ENCODE data around the gene TMEM109. TPM values are rescaled to one million over a fixed set of nuclear protein-coding genes. Genes with fewer than 3 reads are reported as not detected.
"Not testable (repeated sequence)": the region's sequence is repeated elsewhere in the genome, so short reads cannot be mapped to it uniquely, and the experiment has no call there.

The TMEM109 gene
- total RNA-seq, 1 donor from 2014 or later: 116 TPM

DNA sequence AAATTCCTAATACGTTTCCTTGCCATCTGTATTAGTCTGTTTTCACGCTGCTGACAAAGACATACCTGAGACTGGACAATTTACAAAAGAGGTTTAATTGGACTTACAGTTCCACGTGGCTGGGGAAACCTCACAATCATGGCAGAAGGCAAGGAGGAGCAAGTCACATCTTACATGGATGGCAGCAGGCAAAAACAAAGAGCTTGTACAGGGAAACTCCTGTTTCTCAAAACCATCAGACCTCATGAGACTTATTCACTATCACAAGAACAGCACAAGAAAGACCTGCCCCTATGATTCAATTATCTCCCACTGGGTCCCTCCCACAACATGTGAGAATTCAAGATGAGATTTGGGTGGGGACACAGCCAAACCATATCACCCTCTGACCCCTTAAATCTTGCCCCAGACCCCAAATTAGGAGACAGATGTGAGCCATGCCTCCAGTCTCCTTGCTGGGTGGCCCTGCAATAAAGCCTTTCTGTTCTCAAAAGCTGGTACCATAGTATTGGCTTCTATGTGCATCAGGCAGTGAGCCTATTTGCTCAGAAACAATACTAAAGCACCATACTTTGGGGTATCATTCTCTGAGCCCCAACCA is 4.2 kb upstream of the TMEM109 start:
- not testable (repeated sequence) for DNase-seq (ENCODE audit: low spot score)

DNA sequence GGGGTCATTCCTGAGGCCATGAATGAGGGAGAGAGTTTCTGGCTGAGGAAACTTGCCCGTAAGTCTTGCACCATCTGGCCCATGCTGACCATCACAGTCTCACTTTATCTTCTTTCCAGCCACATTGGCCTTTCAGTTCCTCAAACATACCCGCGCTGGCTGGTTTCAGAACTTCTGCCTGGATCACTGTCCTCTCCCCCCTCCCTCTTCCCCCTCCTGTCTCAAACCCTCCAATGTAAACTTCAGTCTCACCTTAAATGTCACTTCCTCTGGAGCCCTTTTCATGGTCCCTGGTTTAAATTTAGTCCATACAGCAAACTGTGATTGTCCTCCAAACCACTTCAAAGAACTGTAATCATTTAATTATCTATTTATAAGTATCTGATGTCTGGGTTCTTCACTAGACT is 3.7 kb upstream of the TMEM109 start:
- DNase-seq (ENCODE audit: low spot score): peak; percentile 39

GRCh38 chr11:60910711-60911380 is 3.1 kb upstream of the TMEM109 start:
- peak; percentile 64 for DNase-seq (ENCODE audit: low spot score)

DNA sequence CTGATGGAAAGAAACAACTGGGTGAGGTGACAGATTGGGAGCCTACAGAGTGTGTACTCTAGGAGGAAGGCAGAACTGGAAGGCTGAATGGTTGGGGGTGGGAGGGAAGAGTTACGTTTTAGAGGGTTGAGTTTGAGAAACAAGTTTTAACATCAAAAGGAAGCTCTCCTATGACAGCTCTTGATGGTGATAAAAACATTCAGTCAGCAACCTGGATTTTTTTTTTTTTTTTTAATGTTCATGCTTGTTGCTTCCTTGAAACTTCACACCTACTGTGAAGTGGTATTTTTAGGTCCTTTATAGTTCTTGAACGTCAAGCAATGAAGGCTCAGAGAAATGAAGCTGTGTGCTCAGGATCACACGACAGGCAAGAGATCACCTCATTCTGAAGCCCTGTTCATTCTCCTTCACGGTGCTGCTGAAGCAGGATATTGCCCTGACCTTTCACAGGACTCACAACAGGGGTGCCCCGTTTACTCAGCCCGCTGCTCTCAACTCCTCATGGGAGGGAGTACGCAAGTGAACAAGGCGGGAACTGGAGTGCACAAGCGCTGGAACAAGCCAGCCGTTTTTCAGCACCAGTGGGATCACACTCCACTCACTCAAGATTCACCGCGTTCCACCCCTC is 1.6 kb upstream of the TMEM109 start:
- DNase-seq (ENCODE audit: low spot score): no peak

GRCh38 chr11:60912851-60913528 is 968 bp upstream of the TMEM109 start:
- peak; percentile 74 for DNase-seq (ENCODE audit: low spot score)

DNA sequence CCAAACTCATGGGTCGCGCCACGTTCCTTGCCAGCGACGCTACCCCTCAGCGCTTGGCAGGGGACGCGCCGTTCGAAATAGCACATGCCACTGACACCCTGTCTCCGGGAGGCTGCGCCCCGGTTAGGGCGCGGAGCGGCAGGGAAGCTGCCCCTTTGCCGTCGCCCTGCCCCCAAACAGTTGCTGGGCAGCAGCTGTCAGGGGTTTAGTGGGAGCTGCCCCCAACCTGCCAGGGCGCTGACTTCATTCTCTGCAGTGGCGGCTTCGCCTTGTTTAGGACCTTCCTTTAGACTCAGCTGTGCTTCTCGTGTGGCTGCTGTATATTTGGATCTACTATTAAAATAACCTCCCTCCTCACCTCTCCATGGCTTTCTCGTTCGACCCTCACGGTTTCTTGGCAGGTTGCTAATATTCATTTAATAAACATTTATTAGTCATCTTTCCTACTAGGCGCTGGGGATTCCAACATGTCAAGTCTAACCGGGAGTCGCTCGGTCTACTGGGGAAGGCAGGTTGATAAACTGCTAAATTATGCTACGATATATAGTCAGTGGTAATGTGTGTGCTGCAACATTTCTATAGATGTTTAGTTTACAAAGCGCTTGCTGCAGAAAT is 782 bp downstream of the TMEM109 start:
- no peak for DNase-seq (ENCODE audit: low spot score)

GRCh38 chr11:60915248-60915914 is 1.4 kb downstream of the TMEM109 start:
- DNase-seq (ENCODE audit: low spot score): peak; percentile 89

- no peak for DNase-seq (ENCODE audit: low spot score)
Measured at GRCh38 chr11:60916669-60917206, 2.8 kb downstream of the TMEM109 start.

DNA sequence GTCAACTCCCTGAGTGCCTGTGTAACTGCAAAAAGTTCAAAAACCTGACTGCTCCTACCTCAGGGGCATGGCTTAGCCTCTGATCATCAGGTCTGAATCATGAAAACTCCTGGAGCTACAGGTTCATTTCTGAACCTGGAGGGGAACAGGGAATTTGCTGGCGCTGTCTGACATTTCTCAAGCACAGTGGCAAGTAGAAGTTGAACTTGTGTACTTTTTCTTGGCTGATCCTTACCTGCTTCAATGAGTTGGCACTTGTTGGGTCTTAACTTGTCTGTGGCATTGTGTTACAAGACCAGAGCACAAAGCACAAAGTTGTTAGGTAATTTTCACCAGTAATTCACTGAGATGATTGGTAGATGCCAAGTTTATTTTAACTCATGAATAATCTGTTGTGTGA is 3.3 kb downstream of the TMEM109 start:
- DNase-seq (ENCODE audit: low spot score): no peak

DNA sequence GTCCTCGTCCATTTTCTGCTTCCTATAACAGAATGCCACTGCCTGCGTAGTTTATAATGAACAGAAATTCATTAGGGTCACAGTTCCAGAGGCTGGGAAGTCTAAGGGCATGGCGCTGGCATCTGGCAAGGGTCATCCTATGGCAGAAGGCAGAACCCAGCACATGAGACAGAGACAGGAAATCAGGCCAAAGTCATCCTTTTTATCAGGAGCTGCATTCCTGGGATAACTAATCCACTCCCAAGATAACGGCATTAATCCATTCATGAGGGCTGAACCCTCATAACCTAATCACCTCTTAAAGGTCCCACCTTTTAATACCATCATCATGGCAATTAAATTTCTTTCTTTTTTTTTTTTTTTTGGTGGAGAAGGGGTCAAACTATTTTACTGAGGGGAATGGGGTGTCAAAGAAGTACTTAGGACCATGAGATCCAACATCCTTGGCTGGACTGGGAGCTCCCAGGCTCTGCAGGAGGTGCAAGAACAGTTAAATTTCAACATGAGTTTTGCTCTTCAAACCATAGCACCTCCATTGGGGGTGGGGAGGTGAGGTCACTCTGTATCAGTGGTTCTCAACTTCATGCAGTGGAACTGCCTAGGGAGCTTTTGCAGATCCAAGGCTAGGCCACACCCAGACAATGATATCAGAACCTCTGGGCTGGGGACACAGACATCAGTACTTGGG is 4.4 kb downstream of the TMEM109 start:
- DNase-seq (ENCODE audit: low spot score): no peak

GRCh38 chr11:60918939-60919265 is 4.9 kb downstream of the TMEM109 start:
- no peak for DNase-seq (ENCODE audit: low spot score)

DNA sequence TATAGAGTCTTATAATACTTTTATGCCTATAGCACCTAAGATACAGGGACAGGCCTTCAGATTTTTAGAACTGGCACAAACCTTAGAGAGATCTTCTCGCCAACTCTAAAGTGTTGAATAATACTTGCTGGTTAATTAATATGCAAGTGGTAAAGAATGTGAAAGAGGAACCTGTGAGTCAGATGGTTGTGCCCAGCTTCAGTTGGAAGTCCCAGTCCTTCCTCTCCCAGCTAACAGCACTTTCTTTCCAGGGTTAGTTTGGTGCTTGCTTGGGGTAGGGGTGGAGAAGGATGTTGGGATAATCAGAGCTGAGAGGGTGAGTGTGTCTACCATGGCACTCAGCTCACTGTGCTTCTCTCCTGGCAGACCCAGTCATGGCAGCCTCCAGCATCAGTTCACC is 5.4 kb downstream of the TMEM109 start:
- DNase-seq (ENCODE audit: low spot score): no peak

DNA sequence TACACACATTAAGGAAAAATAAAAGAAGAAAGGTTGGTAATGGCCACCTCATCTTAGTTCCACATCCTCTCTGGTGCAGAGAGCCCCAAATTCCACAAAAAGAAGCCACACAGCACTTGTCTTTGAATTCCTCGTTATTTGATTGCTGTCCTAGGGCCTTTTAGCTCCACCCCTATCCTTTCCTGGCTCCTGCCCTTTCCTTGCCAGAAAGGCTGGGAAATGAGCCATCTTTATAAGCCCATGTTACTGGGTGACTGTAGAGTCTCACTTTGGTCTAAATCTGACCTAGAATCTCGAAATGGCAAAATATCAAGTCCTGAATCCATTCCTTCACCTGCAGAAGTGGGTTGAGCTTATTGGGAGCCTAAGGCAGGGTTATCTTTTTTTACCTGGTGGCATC is 6.0 kb downstream of the TMEM109 start:
- no peak for DNase-seq (ENCODE audit: low spot score)

DNA sequence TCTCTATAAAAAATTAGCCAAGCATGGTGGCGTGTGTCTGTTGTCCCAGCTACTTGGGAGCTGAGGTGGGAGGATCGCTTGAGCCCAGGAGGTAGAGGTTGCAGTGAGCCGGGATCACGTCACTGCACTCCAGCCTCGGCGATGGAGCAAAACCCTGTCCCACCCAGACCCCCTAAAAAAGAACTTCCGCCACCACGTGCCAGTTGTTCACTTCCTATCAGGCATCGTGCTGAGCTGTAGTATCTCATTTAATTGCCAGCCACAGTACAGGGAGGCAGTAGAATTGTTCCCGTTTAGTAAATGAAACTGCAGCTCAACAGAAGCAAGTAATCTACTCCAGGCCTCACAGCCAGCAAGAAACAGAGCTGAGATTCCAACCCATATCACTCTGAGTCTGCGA is 7.3 kb downstream of the TMEM109 start:
- no peak for DNase-seq (ENCODE audit: low spot score)

DNA sequence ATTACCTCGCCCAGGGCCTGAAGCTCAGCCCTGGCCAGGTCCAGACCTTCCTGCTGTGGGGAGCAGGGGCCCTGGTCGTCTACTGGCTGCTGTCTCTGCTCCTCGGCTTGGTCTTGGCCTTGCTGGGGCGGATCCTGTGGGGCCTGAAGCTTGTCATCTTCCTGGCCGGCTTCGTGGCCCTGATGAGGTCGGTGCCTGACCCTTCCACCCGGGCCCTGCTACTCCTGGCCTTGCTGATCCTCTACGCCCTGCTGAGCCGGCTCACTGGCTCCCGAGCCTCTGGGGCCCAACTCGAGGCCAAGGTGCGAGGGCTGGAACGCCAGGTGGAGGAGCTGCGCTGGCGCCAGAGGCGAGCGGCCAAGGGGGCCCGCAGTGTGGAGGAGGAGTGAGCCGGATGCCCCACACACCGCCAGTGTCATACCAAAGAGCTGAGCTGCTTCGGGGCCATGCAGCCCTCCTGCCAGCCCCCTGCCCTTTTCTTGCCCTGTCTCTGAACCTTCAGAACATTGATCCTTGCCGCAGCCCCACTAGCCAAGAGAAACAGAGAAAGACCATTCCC is 7.9 kb downstream of the TMEM109 start:
- no peak for DNase-seq (ENCODE audit: low spot score)

- no peak for DNase-seq (ENCODE audit: low spot score)
Measured at GRCh38 chr11:60922906-60923305, 8.9 kb downstream of the TMEM109 start.

DNA sequence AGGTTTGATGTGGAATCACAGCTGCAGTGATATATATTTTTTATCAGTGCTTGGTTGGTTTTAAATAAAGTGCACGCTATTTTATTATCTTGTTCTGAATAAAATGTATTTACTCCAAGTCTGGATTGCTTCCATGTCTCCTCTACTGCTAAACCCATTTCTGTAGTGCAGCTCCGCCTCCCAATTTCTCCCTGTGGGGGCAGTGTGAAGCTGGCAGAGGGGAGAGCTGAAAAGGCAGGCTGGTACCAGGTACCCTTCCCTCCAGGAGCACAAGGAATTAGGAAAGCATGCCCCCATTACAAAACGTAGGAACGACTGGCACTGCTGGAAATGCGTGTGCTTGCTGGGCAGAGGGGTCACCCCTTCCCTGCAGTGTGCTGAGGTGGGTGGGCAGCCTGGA is 9.4 kb downstream of the TMEM109 start:
- DNase-seq (ENCODE audit: low spot score): no peak

GRCh38 chr11:60923800-60924109 is 9.8 kb downstream of the TMEM109 start:
- DNase-seq (ENCODE audit: low spot score): no peak

DNA sequence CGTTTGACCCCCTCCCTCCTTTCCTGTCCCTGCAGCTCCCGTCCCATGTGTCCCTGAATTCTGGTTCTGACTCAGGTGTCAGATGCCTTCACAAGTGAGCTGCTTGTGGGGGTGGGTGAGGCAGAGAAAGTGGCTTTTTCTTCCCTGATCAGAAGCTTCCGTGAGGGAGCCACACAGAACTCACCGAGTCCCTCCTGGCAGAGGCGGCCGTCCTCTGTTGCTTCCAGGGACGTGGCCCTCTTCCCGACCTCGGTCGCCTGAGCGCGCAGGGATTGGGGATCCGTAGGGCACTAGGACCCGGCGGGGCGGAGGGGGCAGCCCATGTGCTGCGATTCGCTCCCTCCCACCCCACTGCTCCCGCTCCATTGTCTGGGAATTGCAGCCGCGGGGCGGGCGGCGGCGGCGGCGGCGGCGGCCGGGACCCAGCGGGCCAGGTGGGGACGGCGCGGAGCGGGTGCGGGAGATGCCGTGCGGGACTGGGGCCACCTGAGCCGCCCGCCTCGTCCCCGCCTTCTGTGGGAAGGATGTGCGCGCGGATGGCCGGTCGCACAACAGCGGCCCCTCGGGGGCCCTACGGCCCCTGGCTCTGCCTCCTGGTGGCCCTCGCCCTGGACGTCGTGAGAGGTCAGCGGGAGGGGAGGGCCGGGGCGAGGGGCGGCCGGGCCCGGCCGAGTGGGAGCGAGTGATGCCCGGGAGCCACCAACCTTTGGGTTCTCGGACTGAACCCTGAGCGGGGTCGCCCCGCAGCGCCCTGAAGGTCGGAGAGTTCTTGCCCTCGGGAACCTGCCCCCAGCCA is 10.3 kb downstream of the TMEM109 start, which contains the start of gene TMEM132A:
TSS of gene TMEM132A (plus strand) at position 351 of the 796 bp plus-strand sequence. CDS start at position 525, 174 bp downstream.
- peak; percentile 76 for DNase-seq (ENCODE audit: low spot score)
